ELR (cell line): ENCODE data around the gene C5orf15.
"Not testable (repeated sequence)": the region's sequence is repeated elsewhere in the genome, so short reads cannot be mapped to it uniquely, and the experiment has no call there.

ENCODE experiments used
- DNase-seq: peaks from one replicate; pipeline ENCODE4 v3.0.0-alpha.2; 2015; ENCODE audit warnings: low read depth

The C5orf15 gene

DNA sequence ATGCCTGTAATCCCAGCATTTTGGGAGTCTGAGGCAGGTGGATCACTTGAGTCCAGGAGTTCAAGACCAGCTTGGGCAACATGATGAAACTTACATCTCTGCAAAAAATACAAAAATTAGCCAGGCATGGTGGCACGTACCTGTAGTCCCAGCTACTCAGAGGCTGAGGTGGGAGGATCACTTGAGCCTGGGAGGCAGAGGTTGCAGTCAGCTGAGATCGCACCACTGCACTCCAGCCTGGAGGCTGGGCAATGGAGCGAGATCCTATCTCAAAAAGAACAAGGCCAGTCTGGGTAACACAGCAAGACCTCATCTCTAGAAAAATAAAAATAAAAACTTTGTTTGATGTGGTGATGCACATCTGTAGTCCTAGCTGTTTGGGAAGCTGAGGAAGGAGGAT lies 30.8 kb downstream of the C5orf15 start:
- DNase-seq = not testable (repeated sequence)

DNA sequence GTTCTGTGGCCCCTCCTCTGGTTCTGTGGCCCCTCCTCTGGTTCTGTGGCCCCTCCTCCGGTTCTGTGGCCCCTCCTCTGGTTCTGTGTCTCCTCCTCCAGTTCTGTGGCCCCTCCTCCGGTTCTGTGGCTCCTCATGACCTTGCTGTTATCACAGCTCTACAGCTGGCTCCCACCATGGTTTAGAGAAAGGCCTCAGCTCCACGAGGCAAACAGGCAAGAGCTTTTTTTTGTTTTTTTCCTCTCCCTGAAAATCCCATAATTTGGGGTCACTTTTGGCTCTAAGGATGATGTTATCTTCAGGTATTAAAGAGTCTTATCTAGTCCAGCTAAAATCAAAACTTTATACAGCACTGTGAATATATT lies 31.8 kb downstream of the C5orf15 start:
- no peak for DNase-seq

DNA sequence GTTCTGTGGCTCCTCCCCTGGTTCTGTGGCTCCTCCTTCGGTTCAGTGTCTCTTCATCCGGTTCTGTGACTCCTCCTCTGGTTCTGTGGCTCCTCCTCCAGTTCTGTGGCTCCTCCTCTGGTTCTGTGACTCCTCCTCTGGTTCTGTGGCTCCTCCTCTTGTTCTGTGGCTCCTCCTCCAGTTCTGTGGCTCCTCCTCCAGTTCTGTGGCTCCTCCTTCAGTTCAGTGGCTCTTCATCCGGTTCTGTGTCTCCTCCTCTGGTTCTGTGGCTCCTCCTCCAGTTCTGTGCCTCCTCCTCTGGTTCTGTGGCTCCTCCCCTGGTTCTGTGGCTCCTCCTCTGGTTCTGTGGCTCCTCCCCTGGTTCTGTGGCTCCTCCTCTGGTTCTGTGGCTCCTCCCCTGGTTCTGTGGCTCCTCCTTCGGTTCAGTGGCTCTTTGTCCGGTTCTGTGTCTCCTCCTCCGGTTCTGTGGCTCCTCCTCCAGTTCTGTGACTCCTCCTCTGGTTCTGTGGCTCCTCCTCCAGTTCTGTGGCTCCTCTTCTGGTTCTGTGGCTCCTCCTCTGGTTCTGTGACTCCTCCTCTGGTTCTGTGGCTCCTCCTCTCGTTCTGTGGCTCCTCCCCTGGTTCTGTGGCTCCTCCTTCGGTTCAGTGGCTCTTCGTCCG lies 32.3 kb downstream of the C5orf15 start:
- DNase-seq = not testable (repeated sequence)

DNA sequence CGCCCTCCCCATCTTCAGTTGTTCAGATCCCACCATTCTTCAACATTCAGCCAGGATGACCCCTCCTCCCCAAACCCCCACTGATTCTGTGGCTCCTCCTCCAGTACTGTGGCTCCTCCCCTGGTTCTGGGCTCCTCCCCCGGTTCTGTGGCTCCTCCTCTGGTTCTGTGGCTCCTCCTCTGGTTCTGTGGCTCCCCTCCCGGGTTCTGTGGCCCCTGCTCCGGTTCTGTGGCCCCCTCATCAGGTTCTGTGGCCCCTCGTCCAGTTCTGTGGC lies 32.8 kb downstream of the C5orf15 start:
- no peak for DNase-seq

DNA sequence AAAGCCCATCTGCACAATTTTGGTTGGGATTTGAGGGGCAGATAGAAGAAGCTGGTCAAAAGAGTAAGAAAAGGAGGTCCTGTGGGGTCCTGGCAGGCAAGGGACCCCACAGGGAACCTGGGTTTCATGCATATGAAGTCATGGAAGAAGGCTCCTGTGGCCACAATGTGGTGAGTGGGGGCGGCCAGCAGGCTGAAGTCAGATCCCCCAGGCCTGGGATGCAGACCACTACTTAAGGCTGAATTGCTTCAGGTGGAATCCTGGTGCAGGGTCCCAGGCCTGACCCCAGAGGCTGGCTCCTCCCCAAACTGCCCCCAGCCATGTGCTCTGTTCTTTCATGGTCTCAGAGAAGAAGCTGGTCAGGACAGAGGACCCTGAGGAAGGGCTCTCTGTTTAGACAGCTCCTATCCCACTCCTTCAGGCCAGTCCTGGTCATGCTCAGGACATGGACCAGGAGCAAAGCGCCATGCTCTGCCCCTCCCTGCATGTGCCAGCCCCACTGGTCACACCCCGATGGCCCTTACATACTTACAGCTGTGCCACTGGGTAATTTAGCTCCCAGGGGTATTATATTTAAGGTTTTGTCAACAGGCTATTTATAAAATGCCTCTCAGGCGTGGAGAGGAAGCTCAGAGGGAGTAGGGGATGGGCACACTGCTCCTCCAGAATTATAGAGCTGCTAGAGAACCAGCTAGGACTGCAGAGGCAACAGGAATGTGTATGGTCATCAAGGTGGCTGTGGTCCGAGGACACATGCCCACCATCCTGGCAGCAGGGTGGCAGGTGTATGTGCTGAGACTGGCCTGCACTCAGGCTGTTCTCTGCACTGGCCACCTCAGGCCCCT lies 33.4 kb downstream of the C5orf15 start:
- DNase-seq = no peak

DNA sequence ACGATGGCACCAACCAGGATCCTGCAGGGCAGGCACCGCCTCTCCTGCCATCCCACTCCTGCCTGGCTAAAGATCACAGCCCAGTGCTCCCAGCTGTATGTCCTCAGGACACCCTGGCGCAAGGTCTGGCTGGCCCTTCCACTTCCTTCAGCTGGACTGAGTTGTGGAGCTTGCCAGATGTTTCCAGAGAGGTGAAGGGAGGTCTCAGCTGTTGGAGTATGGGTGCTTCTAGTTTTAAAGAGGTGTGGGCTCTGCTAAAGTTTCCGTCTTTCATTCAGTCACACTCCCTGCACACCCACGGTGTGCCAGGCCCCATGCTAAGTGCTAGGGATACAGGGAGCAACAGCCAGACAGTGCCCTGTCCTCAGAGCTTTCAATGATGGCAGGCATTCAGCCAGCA lies 34.1 kb downstream of the C5orf15 start:
- DNase-seq = no peak

DNA sequence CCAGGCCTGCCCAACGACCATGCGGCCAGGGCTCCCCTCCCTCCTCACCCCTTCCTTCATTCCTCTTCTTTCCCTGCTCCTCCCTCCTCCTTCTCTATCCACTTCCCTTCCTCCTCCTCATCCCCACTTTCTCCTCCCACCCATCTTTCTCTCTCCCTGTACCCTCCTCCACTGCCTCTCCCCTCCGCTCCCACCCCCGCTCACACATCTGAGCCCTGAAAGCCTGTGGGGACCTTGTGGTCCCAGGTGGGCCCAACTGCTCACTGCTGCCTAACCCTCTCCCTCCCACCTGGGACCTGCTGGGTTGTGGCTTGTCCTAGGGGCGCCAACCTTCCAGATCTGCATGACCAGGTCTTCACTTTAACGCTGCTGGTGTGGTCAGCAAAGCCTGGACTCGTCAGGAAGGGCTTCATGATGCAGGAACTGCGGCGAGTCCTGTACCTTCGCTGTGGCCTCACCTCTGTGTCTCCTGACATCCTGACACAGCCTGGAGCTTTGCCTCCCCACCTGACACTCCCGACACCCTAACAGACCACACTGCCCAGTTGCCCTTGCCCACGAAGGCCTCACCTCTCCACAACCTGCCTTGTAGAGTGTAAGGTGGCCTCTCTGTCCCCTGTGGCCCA lies 34.6 kb downstream of the C5orf15 start:
- DNase-seq = no peak

DNA sequence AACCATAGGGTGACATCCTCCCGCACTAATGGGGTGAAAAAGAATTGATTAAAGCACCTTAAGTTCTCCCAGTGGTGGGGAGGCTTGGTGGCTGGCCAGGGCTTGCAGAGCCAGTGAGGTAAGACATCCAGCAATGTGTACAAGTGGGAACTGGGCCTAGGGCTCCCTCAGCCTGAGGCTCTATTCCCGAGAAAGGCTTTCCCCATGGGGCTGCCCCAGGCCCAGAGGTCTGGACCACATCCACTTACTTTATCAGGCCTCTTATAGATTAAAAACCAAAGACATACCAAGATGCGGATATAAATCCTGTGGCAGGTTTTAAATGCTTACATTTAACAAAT lies 35.3 kb downstream of the C5orf15 start:
- DNase-seq = no peak

DNA sequence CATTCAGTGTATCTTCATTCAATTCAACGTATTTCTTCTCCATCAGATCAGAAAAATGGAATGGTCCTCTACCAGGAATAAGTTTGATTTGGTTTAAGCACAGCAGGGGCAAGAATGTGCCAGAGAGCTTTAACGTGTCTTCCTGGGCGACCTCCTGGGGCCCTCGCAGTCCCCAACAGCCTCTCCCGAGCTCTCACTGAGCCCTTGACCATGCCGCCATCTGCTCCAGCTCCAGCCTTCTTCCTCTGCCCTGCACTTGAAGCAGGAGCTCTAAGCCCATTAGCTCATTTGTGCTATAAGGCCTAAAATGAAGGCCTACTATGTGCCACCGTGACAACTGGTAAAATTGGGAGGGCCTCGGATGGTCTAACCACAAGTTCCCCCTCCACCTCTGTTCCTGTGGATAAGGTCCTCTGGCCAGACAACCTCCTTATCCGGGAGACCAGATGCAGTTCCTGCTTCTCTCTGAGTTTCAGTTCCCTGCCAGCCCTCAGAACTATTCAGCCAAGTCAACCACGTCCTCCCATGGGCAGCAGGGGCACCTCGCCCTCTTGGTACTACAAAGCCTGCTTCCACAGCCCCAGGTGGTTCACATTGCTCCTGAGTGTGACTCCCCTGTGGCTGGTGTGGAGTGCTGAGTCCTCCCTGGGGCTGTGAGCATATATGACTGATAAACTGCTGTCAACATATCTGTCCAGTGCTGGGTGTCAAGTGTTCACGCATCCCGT lies 35.8 kb downstream of the C5orf15 start:
- DNase-seq = no peak

DNA sequence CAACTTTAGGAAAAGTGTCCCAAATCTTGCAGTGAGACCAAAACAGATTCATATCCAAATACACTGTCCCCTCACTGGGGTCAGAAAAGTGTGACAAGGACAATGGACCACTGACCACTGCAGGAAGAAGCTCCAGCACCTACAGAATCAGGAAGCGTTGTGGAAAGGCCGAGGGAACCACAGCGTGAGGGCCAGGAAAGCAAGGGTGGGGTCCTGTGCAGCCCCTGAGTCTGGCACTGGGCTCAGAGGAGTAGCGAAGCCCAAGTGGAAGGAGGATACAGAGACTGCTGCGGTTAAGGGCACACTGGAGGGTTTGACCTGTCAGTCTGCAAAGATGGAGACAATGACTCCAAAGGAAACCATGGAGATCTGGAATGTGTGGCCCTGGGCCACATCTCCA lies 36.9 kb downstream of the C5orf15 start:
- no peak for DNase-seq

DNA sequence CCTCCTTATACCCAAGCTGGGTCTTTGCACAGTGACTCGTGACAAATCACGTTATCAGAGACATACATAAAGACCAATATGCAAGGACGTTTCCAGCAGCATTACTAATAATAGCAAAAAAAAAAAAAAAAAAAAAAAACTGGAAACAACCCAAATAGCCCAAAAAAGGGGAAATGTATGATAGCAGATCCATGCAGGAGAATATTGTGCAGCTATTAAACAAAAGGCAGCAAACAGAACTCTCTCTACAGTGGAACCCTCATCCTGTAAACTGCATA lies 37.7 kb downstream of the C5orf15 start:
- DNase-seq = no peak

DNA sequence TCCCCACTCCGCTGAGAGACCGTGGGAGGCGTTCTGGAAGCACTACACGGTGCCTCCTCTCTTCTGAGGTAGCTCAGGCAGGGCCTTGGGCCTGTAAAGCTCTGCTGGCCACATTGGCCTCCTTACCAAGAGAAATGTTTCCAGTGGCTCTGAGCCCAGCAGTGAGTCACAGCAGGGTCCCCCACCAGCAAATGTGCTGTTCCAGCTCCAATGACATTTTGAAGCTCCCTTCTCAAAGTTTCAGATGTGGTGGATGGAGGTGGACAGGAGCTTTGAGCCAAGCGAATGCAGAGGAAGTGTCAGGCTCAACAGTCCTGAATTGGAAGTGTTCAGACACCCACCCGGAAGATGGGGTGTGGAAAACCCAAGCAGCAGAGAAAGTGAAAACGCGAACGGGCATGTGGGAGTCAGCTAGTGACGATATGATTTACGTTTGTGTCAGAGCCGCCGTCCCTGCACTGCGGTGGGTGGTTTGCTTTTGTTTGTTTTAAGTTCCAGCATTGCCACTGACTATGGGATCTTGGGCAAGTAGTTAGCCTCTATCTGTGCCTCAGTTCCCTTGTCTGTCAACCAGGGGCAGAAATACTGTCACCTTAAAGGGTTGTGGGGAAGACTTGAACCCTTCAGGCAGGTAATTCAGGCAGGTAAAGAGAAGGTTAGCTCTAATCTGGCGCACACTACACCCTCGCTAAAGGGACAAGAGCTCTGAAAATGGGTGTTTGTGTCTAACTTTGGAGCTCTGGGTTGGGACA lies 38.2 kb downstream of the C5orf15 start:
- no peak for DNase-seq

DNA sequence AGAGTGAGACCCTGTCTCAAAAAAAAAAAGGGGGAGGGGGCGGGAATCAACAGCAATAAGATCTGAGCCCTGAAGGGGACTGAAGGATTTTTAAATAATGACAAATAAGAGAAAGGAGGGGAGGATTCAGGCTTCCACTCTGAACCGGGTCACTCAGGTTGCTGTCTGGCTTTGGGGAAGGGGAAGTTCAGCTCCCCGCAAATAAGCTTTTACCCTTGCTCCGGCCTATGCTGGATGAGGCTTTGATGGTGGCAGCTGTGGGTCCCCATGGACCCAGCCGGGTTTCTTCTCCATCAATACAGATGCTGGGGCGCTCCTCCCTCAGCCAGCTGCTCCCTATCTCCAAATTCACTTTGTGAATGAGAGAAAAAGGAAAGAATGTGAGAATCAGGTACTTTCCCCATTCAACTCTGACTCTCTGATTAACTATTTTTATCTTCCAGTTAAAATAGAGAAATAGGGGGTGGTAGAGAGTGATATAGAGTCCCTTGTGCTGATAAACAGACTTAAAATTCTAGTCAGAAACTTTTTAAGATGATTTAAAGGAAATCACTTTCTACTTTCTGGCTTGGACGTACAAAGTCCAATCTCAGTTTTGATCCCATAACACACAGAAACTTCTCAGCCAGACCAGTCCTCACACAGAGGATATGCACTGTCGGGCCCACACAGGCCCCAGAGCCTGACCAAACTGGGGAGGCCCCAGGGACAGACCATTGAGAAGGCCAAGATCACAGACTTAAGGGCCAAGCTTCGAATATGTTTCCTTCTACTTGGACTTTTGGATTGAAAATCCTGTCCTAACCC lies 39.6 kb downstream of the C5orf15 start:
- no peak for DNase-seq

DNA sequence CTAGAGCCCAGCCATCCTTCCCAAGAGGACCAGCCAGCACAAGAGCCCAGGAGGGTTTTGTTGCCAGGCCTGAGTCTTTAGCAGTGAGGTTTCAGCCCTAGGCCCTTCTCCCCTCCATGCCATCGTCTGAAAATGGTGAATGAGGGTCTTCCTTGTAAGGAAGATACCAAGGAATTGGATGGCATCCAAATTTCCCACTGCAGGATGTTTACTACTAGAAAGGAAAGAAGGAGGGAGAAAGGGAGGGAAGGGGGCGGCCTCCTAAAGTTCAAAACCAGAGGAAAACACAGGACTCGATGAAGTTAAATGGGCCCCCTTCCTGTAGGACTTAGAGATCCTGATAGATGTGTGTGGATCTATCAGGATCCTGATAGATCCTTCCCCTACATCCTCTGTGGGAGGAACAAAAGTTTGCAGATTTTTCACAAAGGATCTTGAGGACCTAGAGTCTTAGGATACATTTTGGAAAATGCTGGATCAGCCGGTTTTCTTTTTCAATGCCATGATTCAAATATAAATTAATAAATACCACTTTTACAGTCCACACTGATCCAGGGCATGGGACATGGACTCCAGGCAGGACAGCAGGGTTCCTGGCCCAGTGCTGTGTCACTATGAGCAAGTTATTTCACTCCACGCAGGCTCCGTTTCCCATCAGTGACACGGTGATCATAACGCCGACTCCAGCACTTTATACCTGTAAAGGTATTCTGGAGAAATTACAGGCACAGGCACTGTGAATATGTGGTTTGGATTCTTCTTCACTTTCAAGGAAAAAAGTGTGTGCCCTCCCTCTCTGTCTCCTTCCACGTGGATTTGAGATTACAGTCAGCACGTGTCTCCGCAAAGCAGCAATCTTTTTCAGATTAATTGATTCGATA lies 40.9 kb downstream of the C5orf15 start:
- peak; percentile 14 for DNase-seq

DNA sequence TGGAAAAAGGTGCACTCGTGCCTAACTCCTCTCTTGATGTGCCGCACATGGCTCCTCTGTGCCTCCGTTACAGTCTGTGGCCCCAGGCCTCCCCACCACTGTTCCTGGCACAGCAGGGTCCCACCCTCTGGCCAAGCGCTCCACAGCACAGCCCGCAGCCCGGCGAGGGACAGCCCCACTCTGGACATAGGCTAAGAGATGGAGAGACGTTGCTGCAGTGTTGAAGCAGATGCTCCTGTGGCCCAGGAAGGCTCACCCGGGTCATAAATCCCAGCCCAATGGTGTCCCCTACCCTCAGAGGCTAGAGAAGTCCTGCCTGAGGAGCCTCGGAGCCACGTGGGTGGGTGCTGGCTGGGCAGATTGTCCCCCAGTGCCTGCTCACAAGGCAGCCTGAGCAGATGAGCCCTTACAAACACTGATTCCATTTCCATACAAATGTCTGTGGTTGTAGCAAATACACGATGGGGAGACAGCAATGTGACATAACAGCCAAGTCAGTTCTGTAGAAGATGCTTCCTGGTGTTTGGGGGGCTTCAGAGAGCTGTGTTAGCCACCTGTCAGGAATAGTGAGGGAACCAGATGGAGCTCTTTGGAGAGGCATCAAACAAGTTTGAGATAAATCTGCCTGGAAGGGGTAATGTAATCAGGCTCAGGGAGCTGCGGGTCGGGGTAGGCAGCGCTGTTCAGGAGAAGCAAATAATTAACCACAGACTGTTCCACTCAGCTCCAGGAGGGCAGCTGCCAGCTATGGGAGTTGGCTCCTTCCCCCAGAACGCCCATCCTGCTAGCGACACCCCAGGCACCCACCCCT lies 41.7 kb downstream of the C5orf15 start:
- no peak for DNase-seq

DNA sequence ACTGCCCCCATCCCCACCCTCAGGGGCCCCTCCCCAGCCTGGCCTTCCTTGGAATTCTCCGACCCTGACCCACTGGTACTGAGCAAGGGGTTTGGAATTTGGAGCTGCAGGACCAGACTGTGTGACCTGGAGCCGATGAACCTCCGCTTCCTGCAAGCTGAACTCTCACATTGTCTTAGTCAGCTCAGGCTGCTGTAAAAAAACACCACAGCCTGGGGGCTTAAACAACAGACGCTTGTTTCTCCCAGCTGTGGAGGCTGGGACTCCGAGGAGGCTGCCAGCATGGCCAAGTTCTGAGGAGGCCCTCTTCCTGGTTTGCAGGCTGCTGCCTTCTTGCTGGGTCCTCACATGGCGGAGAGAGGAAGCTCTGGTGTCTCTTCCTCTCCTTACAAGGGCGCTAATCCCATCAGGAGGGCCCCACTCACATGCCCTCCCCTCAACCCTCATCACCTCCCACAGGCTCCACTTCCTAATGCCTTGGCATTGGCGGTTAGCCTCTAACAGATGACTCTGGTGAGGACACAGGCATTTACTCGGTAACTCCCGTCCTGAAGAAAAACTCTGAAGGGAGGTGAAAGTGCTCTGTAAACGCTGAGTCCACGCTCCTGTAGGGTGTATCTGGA lies 42.4 kb downstream of the C5orf15 start:
- DNase-seq = peak; percentile 83

DNA sequence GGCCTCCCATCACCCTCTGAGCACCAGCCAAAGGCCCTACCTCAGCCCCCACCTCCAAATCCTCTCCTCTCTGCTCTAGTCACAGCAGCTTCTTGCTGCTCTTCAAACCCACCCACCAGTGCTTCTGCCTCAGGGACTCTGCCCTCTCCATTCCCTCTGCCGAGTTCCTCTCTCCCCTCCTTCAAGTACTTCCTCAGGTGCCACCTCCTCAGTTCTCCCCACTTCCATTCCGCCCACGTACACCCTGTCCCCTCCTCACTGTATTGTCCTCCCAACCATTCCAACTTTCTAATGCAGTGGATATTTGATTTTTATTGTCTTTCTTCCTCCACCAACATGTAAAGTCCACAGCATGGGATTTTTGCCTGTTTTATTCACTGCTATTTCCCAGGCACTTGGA lies 43.2 kb downstream of the C5orf15 start:
- DNase-seq = no peak

DNA sequence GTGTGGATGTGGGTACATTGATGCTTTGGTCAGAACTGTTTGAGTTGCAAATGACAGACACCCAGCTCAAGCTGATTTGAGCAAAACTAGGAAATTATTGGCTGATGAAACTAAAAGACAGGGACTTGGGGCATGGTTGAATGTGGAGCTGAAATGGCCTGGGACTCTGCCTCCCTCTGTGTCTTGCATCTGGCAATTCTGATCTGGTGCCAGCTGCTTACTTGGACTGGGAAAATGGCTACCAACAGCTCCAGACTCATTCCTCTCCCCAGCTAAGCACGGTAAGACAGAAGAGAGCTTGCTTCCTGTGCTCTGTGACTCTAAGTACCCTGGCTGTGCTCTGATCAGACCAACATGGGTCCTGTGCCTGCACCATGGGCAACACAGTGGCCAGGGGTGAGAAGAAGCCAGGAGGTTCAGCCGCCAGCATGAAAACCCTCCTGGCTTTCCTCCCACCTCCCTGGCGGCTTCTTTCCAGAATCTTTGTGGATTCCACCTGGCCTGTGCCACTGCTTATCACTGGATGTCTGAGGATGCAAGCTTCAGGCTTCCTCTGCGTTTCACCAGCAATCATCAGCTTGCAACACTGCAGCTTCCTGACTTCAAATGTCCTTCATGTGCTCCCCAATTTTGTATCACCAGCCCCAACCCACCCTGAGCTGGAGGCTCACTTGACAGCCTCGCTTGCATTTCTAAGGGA lies 44.1 kb downstream of the C5orf15 start:
- no peak for DNase-seq

DNA sequence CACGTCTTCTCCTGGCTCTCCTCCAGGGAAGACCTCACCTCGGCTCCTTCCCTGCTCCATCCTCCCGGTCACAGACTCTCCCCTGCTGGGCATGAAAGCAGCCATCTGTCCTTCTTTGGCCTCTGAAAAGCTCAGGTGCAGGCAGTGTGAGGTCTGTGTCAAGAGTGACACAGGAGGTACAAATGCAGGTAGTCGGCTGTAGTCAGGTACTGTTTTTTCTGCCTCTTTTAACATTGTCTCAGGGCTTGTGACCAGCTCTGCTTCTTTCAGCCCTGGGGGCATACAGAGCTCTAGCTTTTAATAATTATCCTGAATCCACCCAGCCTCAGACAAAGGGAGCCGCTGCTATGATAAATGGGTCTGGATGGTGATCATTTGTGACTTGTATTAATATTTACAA lies 46.4 kb downstream of the C5orf15 start:
- DNase-seq = no peak
